Stimulated activated CD4-positive, alpha-beta T cell treated with anti-CD3 and anti-CD28 coated beads, Interleukin-4, amount 100 ng/mL, for 4 hours (primary cell): ENCODE results near the gene DPPA3.
"Not testable (repeated sequence)": the region's sequence is repeated elsewhere in the genome, so short reads cannot be mapped to it uniquely, and the experiment has no call there.

Experiments
- DNase-seq, 2 experiments: peaks; one replicate each; pipeline ENCODE4 v3.0.0-alpha.2; 2020

DPPA3 gene

GRCh38 chr12:7711133-7711532 lies at the start of gene DPPA3:
TSS of gene DPPA3 (plus strand) at chr12:7711433. CDS start at chr12:7711571, 138 bp downstream.
- DNase-seq, result no peak

DNA sequence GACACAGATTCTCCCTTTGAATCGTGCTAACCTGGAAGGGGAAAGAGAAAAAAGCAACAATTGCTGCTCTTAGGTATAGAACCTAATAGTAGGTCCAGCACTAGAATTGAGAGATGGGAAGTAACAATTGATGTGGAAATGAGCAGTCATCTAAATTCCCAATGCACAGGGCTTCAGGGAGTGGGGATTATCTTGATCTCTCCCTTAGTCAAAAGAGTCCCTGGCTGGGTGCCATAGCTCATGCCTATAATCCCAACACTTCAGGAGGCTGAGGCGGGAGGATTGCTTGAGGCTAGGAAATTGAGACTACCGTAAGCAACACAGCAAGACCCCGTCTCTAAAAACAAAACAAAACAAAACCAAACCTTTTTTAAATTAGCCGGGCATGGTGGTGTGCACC lies 49.5 kb upstream of the DPPA3 start:
- no peak for DNase-seq

DNA sequence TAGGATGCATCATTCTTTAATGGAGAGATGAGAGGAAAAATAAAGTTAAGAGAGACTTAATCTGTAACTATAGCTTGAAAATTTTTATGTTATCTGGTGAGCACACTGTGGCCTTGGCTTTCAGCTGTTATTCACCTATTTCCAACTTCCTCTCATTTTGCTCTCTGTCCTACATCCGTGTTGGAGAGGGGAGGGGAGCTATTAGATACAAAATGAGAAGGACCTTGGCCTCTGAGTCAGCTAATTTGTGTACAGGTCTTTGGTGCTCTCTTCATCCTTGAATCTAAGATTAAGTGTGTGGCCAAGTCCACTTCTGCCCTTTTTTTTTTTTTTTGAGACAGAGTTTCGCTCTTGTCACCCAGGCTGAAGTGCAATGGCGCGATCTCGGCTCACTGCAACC lies 44.6 kb upstream of the DPPA3 start:
- no peak for DNase-seq

- DNase-seq, result no peak
Observed at GRCh38 chr12:7667125-7667524, 44.1 kb upstream of the DPPA3 start.

GRCh38 chr12:7668171-7668570 lies 43.1 kb upstream of the DPPA3 start:
- no peak for DNase-seq

- not testable (repeated sequence) for DNase-seq
Observed at GRCh38 chr12:7675455-7675854, 35.8 kb upstream of the DPPA3 start.

DNA sequence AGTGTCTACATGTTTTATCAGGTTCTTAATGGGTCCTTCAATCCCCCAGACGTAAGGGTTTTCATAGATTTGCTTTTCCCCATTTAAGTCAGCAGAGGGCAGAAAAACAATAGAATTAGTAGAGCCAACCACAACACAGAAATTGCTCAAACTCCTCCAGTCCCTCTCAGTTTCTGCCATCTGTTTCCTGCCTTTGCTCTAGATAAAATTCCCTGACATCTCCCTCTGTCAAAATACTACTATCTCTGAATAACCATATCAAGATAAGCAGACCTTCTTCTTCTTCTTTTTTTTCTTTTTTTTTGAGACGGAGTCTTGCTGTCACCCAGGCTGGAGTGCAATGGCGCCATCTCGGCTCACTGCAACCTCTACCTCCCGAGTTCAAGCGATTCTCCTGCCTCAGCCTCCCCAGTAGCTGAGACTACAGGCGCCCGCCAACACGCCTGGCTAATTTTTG lies 33.8 kb upstream of the DPPA3 start:
- not testable (repeated sequence) for DNase-seq

DNA sequence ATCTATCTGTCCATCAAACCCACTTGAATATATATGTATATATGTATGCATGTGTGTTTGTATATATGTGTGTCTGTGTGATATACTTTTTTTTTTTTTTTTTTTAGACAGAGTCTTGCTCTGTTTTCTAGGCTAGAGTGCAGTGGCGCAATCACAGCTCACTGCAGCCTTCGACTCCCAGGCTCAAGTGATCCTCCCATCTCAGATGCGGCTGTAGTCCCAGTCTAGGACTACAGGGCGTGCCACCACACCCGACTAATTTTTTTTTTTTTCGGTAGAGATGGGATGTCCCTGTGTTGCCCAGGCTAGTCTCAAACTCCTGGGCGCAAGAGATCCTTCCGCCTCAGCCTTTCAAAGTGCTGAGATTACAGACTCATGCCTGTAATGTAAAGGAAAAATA lies 32.5 kb upstream of the DPPA3 start:
- no peak for DNase-seq

DNA sequence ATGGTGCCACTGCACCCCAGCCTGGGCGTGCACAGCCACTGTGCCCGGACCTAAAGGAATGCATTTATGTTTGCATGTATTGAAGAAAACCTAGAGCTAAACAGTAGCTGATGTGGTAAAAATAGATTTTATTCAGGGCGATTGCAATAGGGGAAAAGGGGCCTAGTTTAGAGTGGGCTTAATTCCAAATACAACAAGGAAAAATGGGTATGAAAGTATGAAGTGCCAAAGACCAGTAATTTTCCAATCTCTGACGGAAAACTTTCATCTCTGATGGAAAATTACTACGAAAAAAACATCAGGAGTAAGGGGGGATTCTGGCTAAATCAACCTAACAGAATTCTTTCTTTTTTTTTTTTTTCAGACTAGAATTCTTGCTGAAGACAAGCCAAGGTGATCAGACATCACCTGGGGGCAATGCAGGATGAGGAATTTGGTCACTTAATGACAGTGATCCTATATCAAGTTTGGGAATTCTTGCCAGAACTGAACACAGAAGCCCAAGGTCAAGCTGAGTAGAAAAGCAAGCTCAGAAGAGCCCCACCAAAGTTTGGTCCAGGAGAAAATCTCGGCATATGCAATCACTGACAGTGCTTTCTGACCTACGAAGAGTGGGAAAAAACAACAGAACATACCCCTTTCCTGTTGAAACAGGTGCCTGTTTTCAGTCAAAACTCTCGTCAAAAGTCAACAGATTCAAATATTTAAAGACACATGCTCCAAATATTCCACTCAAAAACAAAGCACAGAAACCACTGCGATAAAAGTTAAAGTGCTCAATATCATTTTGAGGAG lies 31.8 kb upstream of the DPPA3 start:
- DNase-seq, result no peak

GRCh38 chr12:7681535-7681934 lies 29.7 kb upstream of the DPPA3 start:
- DNase-seq, result no peak

GRCh38 chr12:7693793-7694192 lies 17.4 kb upstream of the DPPA3 start:
- DNase-seq, result no peak

- DNase-seq, result no peak
Observed at GRCh38 chr12:7694556-7695236, 16.5 kb upstream of the DPPA3 start.

DNA sequence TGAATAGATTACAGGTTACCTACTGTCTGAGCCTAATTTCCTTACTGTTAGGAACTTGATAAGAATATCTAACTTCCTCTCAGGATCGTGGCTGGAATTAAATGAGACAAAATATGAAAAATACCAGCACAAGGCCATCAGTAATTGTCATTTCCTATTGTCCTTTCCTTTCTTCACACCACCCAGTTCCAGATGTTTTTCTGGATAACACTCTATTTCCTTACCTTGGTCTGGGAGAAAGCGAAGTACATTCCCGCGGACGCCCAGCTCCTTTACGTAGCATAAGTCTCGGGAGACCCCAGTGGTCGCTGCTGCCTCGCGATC lies 16.0 kb upstream of the DPPA3 start:
- no peak for DNase-seq

DNA sequence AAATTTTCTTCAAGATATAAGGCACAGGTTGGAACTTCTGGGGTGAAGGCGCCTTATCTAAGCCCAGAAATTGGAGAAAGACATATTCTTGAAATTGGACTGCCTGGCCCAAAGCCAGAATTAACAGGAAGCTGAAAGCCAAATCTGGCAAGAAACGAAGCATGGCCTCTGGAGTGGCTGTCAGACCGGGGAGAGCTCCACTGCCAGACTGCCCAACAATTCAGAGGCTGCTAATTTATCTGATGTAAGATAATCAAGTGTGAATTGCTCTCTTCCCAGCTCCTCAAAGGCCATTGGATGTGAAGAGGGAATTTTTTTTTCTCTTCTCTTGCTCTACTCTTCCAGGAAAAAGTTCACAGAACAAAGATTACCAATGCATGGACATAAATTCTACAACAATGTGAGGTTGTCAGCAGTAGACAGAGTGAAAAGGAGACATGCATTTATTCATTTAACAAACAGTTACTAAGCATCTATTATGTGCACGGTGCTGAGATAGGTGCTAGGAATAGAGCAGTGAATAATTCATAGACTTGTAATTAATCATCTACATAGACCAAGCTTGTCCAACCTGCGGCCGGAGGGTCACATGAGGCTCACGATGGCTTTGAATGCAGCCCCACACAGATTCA lies 15.6 kb upstream of the DPPA3 start, which contains the start of gene GDF3:
TSS of gene GDF3 (minus strand) at position 210 of the 632 bp plus-strand sequence. CDS start at position 163, 47 bp downstream.
- no peak for DNase-seq

DNA sequence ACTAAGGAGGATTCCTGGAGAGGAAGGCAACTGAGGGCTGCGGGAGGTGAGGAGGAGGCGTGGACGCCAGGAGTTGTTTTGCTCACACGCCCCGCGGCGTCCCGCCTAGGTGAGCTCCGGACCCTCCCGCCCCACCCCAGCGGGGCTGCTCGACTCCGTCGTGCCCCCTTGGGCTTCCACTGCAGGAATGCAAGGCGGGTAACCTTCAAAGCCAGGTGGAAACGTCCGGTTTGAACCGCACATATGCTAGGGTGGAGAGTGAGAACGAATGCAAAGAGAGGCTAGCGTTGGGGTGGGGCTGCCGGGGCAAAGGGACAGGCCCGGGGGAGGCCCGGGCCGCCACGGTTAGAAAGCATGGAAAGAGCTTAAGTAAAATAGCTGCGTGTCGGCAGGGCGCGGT lies 5.4 kb upstream of the DPPA3 start:
- DNase-seq, result no peak

- DNase-seq, result no peak
Observed at GRCh38 chr12:7709969-7710675, 1.1 kb upstream of the DPPA3 start.

DNA sequence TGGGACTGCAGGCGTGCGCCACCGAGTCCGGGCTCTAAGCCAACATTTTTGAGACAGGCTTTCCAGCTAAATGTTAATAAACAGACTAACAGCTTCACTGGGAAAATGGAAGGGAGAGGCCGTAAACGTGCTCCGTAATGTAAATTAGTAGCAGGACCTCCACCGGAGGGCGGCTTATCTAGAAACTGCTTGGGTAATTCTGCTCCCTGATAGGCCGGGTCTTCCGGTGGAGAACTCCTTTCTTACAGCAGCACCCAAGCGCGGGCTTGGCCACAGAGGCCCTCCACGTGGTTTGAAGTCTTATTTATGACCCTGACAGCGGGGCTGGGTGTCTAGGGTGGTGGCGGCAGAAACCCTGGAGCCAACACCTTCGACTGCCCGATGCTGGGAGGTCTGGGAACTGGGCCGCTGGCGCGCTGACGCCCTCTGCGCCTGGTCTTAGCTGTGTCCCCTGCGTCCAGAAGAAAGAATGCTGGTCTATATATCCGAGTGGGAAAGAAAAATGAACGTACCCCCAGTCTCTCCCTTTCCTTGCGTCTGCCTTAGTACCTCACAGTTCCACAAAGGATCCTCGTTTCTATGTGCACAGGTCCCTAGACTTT lies 1.7 kb downstream of the DPPA3 start:
- no peak for DNase-seq

GRCh38 chr12:7716381-7716780 lies 5.1 kb downstream of the DPPA3 start:
- no peak for DNase-seq

GRCh38 chr12:7719946-7720730 lies 8.9 kb downstream of the DPPA3 start:
- no peak for DNase-seq

- no peak for DNase-seq
Observed at GRCh38 chr12:7723926-7724325, 12.7 kb downstream of the DPPA3 start.

DNA sequence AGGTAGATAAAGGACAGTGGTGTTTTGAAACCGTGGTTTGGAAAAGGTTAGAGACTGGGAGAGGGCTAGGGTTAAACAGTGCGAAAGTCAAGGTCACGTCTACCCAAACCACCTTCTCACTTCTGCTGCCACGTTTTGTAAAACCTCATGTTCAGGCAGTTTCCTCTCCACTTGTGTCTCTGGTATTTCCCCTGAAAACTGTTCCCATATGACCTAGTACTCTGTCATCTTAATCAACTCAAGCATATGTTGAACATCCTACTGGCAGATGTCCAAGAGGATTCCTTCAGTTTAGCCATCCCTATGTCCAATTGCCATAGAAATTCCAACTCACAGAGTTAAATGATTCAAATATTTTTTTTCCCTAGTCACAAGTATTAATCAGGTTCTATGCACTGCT lies 18.5 kb downstream of the DPPA3 start:
- no peak for DNase-seq

GRCh38 chr12:7730984-7731383 lies 19.8 kb downstream of the DPPA3 start:
- not testable (repeated sequence) for DNase-seq
